ENCODE data around the gene ACTR1A.
"Not testable (repeated sequence)": the region's sequence is repeated elsewhere in the genome, so short reads cannot be mapped to it uniquely, and the experiment has no call there.

ACTR1A gene

GRCh38 chr10:102514487-102515311 is 12.2 kb upstream of the ACTR1A start:
- DNase-seq: no peak

DNA sequence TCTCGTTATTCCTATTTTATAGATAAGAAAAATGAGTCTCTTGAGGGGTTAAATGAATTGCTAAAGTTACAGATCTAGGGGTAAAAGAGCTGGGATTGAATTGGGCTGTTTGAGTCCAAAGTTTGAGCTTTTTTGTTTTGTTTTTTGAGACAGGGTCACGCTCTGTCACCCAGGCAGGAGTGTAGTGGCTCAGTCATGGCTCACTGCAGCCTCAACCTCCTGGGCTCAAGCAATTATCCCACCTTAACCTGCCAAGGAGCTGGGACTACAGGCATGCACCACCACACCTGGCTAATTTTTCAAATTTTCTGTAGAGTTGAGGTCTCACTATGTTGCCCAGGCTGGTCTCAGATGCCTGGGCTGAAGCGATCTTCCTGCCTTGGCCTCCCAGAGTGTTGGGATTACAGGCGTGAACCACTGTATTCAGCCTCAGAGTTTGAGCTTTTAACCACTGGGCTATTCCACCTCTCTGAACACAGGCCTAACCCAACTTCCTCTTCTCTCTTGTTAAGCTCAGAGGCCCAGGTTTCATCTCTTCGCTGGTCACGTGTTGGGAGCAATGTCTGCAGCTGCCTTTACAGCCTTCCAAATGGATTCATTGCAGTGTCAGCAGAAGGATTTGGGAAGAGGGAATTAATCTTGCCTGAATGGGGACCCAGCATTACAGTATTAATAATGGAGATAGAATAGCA is 9.2 kb upstream of the ACTR1A start:
- DNase-seq: no peak

DNA sequence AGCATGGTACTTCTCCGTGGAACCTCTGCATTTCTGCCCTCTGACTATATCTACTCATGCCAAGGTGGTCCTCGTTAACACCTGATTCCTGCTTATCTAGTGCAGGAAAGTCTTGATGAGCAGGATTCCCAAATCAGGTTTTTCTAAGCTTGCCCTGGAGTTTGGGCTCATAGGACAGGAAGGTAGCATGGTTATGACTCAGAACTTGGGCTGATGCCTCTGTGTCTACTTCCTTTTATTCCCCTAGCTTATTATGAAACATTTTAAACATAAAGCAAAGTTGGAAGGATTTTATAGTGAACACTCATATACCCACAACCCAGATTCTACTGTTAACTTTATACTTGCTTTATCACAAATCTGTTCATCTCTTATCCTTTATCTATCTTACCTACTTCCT is 6.9 kb upstream of the ACTR1A start:
- DNase-seq: no peak

DNA sequence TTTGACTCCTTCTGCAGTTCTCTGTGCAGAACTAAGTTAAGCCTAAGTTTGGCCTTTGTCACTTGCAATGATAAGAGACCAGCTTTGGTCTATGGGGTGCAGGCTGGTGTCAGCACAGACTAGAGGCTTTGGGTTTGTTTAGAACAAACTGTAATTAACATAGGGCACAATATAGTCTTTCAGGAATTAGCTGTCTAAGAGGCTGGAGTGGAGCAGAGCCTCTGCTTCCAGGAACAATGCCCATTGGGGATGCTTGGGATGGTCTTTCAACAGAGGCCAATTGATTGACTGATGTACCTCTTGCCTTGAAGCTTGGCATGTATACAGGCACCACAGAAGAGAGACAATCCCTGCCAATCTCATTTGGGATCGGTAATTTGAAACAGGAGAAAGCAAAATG is 6.0 kb upstream of the ACTR1A start:
- DNase-seq: no peak

- peak; percentile 21 for DNase-seq
These were observed 5.0 kb upstream of the ACTR1A start for GRCh38 chr10:102507521-102507920.

GRCh38 chr10:102505462-102506115 is 3.1 kb upstream of the ACTR1A start:
- DNase-seq: peak; percentile 62

GRCh38 chr10:102504976-102505300 is 2.4 kb upstream of the ACTR1A start:
- DNase-seq: no peak

- DNase-seq: peak; percentile 52
These were observed 1.9 kb upstream of the ACTR1A start for GRCh38 chr10:102504179-102504975.

- DNase-seq: peak; percentile 100
These were observed 1.0 kb upstream of the ACTR1A start, which contains the start of gene SUFU for GRCh38 chr10:102503264-102504178. TSS of gene SUFU (plus strand) at chr10:102503972. CDS start at chr10:102504153, 181 bp downstream.

GRCh38 chr10:102502029-102502336 is 529 bp downstream of the ACTR1A start:
- DNase-seq: peak; percentile 99

- peak; percentile 31 for DNase-seq
These were observed 1.1 kb downstream of the ACTR1A start for GRCh38 chr10:102501201-102502028.

DNA sequence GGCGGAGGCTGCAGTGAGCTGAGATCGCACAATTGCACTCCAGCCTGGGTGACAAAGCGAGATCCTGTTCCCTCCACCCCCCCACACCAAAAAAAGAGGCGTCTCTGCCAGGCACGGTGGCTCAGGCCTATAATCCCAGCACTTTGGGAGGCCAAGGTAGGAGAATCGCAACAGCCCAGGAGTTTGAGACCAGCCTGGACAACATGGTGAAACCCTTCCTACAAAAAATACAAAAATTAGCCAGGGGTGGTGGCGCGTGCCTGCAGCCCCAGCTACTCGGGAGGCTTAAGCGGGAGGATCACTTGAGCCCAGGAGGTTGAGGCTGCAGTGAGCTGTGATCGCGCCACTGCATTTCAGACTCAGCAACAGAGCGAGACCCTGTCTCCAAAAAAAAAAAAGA is 1.8 kb downstream of the ACTR1A start:
- DNase-seq: not testable (repeated sequence)

DNA sequence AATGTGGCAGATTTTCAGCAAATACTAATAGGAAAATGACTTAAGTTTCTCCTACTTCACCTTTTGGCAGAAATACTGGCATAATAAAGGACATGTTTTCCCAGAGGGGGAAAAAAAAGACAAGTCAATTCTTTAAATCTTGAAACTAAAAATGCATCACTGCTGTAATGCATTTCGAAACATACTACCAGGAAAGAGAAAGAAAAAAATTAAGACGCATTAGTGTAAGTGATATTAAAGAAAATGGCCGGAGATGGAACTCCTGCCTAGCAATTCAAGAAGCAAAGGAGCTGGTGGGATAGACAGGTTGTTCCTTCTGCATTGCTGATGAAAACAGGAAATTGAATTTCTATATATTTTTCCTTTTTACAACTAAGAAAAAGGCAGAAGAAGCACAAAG is 3.2 kb downstream of the ACTR1A start:
- DNase-seq: no peak

DNA sequence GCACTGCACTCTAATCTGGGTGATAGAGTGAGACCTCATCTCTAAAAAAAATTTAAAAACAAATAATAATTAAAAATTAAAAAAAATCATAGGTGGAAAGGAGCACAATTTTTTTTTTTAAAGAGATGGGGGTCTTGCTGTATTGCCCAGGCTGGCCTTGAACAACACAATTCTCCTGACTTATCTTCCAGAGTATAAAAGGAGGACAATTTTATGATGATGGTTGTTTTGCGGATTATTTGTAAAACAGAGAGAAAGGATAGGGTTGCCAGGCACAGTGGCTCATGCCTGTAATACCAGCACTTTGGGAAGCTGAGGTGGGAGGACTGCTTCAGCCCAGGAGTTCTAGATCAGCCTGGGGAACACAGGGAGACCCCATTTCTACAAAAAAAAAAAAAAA is 5.0 kb downstream of the ACTR1A start:
- no peak for DNase-seq

DNA sequence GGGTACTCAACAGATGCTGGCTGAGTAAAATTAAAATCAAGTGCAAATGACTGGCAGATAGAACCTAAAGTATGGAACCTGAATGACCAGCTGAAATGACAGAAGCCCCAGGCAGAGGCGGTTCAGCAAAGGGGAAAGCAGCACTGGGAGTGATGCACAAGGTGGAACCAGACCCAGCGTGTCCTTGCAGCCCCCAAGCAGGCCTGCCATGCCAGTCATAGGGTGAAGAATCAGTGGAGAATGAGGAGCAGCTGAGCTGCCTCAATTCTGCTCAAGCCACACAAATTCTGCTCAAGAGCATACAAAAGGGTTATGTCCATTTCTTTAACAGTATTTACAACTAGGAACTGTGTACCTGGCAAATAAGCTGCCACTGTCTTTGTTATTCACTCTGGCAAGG is 8.7 kb downstream of the ACTR1A start:
- no peak for DNase-seq

- no peak for DNase-seq
These were observed 9.5 kb downstream of the ACTR1A start for GRCh38 chr10:102492983-102493382.

DNA sequence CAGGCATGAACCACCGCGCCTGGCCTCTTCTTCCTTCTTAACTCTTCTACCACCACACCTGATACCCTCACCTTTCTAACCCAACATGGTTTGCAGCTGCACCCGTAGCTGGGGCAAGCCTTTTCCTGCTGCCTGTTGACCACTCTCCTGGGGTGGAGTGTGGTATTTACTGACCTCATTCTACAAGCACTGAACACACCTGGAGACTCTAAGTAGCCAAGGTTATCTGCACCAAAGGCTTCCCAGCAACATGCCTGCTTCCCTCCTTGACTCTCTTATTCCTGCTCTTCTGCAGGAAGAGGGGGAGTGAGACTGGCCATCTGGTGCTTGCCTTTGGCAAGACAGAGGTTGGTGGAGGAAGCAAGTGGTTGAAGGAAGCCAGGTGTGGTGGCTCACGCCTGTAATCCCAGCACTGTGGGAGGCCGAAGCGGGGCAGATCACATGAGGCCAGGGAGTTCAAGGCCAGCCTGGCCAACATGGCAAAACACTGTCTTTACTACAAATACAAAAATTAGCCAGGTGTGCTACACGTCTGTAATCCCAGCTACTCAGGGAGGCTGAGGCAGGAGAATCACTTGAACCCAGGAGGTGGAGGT is 10.1 kb downstream of the ACTR1A start:
- DNase-seq: no peak

GRCh38 chr10:102491136-102491535 is 11.4 kb downstream of the ACTR1A start:
- DNase-seq: no peak

GRCh38 chr10:102485093-102485784 is 17.3 kb downstream of the ACTR1A start:
- no peak for DNase-seq

GRCh38 chr10:102484021-102484420 is 18.5 kb downstream of the ACTR1A start:
- no peak for DNase-seq

All from DMS53 (cell line).